ENCODE data around the gene HAGH.
"Not testable (repeated sequence)": the region's sequence is repeated elsewhere in the genome, so short reads cannot be mapped to it uniquely, and the experiment has no call there.

The HAGH gene

GRCh38 chr16:1826691-1827573, at the start of gene HAGH, which contains the start of gene FAHD1:
Gene HAGH, minus strand, starts transcription at chr16:1826825. Its CDS starts 38 bp downstream, at chr16:1826787.
Gene FAHD1, plus strand, starts transcription at chr16:1827206. Its CDS starts 33 bp downstream, at chr16:1827239.
- Mint-ChIP-seq H3K36me3 (no peaks in the 10 kb centered on the region), H3K4me3 (peak within 1 kb of the TSS; percentile 94), H3K9me3 (ENCODE audit: low read depth) (no peaks in the 10 kb centered on the region), H3K4me1 (ENCODE audit: low read depth) (peaks cover 47% of the 10 kb centered on the region), H3K27ac (peak within 1 kb of the TSS; percentile 89), H3K27me3 (no peaks in the 10 kb centered on the region)

GRCh38 chr16:1876066-1876465, 49.4 kb upstream of the HAGH start:
- not testable (repeated sequence) for H3K4me3 Mint-ChIP-seq; H3K9me3 Mint-ChIP-seq (ENCODE audit: low read depth); H3K36me3 Mint-ChIP-seq; H3K4me1 Mint-ChIP-seq (ENCODE audit: low read depth); H3K27ac Mint-ChIP-seq
- peaks cover 17% of the 10 kb centered on the region for H3K27me3 Mint-ChIP-seq

- H3K9me3 Mint-ChIP-seq (ENCODE audit: low read depth): no peaks in the 10 kb centered on the region
- H3K4me1 Mint-ChIP-seq (ENCODE audit: low read depth): peaks cover 4% of the 10 kb centered on the region
- peaks cover 17% of the 10 kb centered on the region for H3K27me3 Mint-ChIP-seq
- no peak overlapping the region for H3K27ac Mint-ChIP-seq
- H3K36me3 Mint-ChIP-seq: no peaks in the 10 kb centered on the region
- no peak overlapping the region for H3K4me3 Mint-ChIP-seq
Measured at GRCh38 chr16:1874854-1875253, 48.2 kb upstream of the HAGH start.

GRCh38 chr16:1871974-1872635, 45.5 kb upstream of the HAGH start, which contains the start of gene MEIOB:
Gene MEIOB, minus strand, starts transcription at chr16:1872164. Its CDS starts 3,989 bp downstream, at chr16:1868175.
- Mint-ChIP-seq H3K27ac (no peak within 1 kb of the TSS), H3K4me3 (peak within 1 kb of the TSS; percentile 82), H3K4me1 (ENCODE audit: low read depth) (peaks cover 4% of the 10 kb centered on the region), H3K9me3 (ENCODE audit: low read depth) (no peaks in the 10 kb centered on the region), H3K36me3 (no peaks in the 10 kb centered on the region), H3K27me3 (peaks cover 8% of the 10 kb centered on the region)

GRCh38 chr16:1870365-1871082, 43.9 kb upstream of the HAGH start:
- Mint-ChIP-seq H3K4me3 (no peak overlapping the region), H3K27me3 (peaks cover 7% of the 10 kb centered on the region), H3K36me3 (no peaks in the 10 kb centered on the region)

GRCh38 chr16:1865902-1866690, 39.5 kb upstream of the HAGH start:
- Mint-ChIP-seq H3K36me3 (no peaks in the 10 kb centered on the region), H3K27ac (no peak overlapping the region), H3K4me1 (ENCODE audit: low read depth) (peaks cover 2% of the 10 kb centered on the region), H3K4me3 (no peak overlapping the region), H3K9me3 (ENCODE audit: low read depth) (no peaks in the 10 kb centered on the region), H3K27me3 (no peaks in the 10 kb centered on the region)

More at GRCh38 chr16:1870365-1871082, 43.9 kb upstream of the HAGH start:
- Mint-ChIP-seq H3K27ac (no peak overlapping the region), H3K4me1 (ENCODE audit: low read depth) (peaks cover 4% of the 10 kb centered on the region), H3K9me3 (ENCODE audit: low read depth) (no peaks in the 10 kb centered on the region)

- Mint-ChIP-seq H3K4me3 (no peak overlapping the region), H3K27ac (no peak overlapping the region), H3K4me1 (ENCODE audit: low read depth) (no peaks in the 10 kb centered on the region), H3K36me3 (no peaks in the 10 kb centered on the region), H3K27me3 (no peaks in the 10 kb centered on the region), H3K9me3 (ENCODE audit: low read depth) (no peaks in the 10 kb centered on the region)
Measured at GRCh38 chr16:1863681-1864460, 37.2 kb upstream of the HAGH start.

- H3K27ac Mint-ChIP-seq: no peak overlapping the region
- H3K27me3 Mint-ChIP-seq: no peaks in the 10 kb centered on the region
- no peak overlapping the region for H3K4me3 Mint-ChIP-seq
- H3K4me1 Mint-ChIP-seq (ENCODE audit: low read depth): peaks cover 3% of the 10 kb centered on the region
- no peaks in the 10 kb centered on the region for H3K9me3 Mint-ChIP-seq (ENCODE audit: low read depth)
- no peaks in the 10 kb centered on the region for H3K36me3 Mint-ChIP-seq
Measured at GRCh38 chr16:1862394-1862793, 35.8 kb upstream of the HAGH start.

- Mint-ChIP-seq H3K27me3 (no peaks in the 10 kb centered on the region), H3K36me3 (no peaks in the 10 kb centered on the region), H3K27ac (no peak overlapping the region), H3K9me3 (ENCODE audit: low read depth) (no peaks in the 10 kb centered on the region), H3K4me1 (ENCODE audit: low read depth) (peaks cover 7% of the 10 kb centered on the region), H3K4me3 (no peak overlapping the region)
Measured at GRCh38 chr16:1861730-1862129, 35.1 kb upstream of the HAGH start.

GRCh38 chr16:1859650-1860049, 33.0 kb upstream of the HAGH start:
- no peaks in the 10 kb centered on the region for H3K27me3 Mint-ChIP-seq
- H3K36me3 Mint-ChIP-seq: no peaks in the 10 kb centered on the region
- H3K27ac Mint-ChIP-seq: no peak overlapping the region
- H3K4me3 Mint-ChIP-seq: no peak overlapping the region
- peaks cover 20% of the 10 kb centered on the region for H3K4me1 Mint-ChIP-seq (ENCODE audit: low read depth)
- H3K9me3 Mint-ChIP-seq (ENCODE audit: low read depth): no peaks in the 10 kb centered on the region

GRCh38 chr16:1858189-1858865, 31.7 kb upstream of the HAGH start:
- H3K36me3 Mint-ChIP-seq: no peaks in the 10 kb centered on the region
- H3K27me3 Mint-ChIP-seq: no peaks in the 10 kb centered on the region
- peaks cover 24% of the 10 kb centered on the region for H3K4me1 Mint-ChIP-seq (ENCODE audit: low read depth)
- no peak overlapping the region for H3K27ac Mint-ChIP-seq
- no peaks in the 10 kb centered on the region for H3K9me3 Mint-ChIP-seq (ENCODE audit: low read depth)
- no peak overlapping the region for H3K4me3 Mint-ChIP-seq

GRCh38 chr16:1857433-1858097, 30.9 kb upstream of the HAGH start:
- Mint-ChIP-seq H3K9me3 (ENCODE audit: low read depth) (no peaks in the 10 kb centered on the region), H3K27me3 (no peaks in the 10 kb centered on the region)

GRCh38 chr16:1851793-1852192, 25.2 kb upstream of the HAGH start:
- Mint-ChIP-seq H3K4me1 (ENCODE audit: low read depth) (peaks cover 17% of the 10 kb centered on the region), H3K36me3 (no peaks in the 10 kb centered on the region), H3K27me3 (no peaks in the 10 kb centered on the region), H3K4me3 (no peak overlapping the region), H3K27ac (no peak overlapping the region), H3K9me3 (ENCODE audit: low read depth) (no peaks in the 10 kb centered on the region)

More at GRCh38 chr16:1857433-1858097, 30.9 kb upstream of the HAGH start:
- Mint-ChIP-seq H3K4me3 (no peak overlapping the region), H3K27ac (no peak overlapping the region), H3K4me1 (ENCODE audit: low read depth) (peaks cover 24% of the 10 kb centered on the region), H3K36me3 (no peaks in the 10 kb centered on the region)
